GM12872 (cell line): ENCODE results near the gene PMEPA1.

Experiments
- TF ChIP-seq, protein P1 (sequence below): IDR thresholded peaks from 3 replicates; pipeline ENCODE4 v1.5.1; 2011; ENCODE audit warnings: low read depth, mild to moderate bottlenecking, low read length, moderate library complexity; ENCODE audit not compliant: insufficient read depth

Gene PMEPA1

DNA sequence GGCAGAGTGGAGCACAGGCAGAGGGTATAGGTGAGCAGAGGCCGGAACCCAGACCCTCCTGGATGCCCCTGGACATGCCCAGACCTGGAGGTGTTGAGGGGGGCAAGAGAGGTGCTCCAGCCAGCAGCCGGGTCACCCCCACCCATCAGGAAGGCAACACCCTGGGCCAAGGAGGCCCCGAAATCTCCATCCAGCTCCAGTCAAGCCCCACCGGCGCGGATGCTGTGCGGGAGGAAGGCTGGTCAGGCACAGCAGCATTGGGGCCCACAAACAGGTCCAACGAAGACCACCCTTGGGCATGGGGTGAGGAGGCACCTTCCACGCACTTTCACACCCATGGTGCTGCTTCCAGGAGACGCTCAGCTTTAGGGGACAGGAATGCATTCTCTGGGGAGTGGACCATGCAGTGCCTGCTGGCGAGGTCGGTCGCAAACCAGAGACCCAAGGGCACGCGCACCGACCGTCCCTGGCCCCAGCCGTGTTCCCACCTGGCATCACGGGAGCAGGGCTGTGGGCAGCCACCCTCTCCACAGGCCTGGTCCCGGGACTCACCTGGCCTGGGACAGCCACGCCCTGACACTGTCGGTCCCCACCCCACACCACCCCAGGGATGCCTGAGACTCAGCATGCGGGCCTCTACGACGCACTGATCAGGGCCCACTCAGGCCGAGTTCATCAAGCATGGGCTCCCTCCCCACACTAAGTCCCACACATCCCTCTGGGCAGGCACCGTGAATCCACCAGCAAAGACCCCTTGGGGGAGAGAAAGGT is 45.9 kb downstream of the PMEPA1 start:
- TF ChIP-seq, protein P1, sequence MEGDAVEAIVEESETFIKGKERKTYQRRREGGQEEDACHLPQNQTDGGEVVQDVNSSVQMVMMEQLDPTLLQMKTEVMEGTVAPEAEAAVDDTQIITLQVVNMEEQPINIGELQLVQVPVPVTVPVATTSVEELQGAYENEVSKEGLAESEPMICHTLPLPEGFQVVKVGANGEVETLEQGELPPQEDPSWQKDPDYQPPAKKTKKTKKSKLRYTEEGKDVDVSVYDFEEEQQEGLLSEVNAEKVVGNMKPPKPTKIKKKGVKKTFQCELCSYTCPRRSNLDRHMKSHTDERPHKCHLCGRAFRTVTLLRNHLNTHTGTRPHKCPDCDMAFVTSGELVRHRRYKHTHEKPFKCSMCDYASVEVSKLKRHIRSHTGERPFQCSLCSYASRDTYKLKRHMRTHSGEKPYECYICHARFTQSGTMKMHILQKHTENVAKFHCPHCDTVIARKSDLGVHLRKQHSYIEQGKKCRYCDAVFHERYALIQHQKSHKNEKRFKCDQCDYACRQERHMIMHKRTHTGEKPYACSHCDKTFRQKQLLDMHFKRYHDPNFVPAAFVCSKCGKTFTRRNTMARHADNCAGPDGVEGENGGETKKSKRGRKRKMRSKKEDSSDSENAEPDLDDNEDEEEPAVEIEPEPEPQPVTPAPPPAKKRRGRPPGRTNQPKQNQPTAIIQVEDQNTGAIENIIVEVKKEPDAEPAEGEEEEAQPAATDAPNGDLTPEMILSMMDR: no peak

GRCh38 chr20:57663241-57663640 is 46.6 kb downstream of the PMEPA1 start:
- TF ChIP-seq, protein P1: no peak

DNA sequence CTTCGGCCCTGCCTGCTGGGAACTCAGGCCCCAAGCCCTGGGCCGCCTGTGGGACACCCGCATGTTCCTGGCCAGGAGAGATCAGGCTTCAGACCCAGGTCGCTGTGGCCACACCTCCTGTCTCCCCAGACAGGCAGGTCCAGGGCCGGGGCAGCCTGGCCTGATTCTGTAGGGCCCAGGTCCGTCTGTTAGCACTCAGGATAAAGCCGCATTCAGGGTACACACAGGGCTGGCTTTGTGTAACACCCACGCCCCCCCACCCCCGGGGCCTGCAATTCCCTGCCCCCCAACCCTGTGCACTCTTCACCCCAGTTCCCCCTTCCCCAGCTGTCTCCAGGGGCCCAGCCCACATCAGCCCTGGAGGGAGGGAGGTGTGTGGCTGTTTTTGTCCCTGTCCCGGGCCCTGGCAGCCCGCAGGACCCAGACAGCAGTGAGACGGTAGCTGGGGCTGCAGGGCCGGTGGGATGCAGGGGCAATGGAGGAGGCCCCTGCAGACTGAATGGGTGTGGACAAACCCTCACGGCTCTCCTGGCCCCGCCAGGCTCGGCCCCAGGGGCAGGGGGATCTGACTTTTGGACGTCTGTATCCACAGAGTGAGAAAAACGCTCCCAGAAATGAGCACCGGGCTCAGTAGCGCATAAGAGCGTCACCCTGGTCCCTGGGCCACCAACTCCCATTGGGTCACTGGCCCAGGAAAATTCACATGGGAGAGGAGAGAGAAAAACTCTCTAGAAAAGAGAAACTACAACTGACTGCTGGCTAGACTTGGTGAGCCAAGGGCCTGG is 47.2 kb downstream of the PMEPA1 start:
- TF ChIP-seq, protein P1: no peak

DNA sequence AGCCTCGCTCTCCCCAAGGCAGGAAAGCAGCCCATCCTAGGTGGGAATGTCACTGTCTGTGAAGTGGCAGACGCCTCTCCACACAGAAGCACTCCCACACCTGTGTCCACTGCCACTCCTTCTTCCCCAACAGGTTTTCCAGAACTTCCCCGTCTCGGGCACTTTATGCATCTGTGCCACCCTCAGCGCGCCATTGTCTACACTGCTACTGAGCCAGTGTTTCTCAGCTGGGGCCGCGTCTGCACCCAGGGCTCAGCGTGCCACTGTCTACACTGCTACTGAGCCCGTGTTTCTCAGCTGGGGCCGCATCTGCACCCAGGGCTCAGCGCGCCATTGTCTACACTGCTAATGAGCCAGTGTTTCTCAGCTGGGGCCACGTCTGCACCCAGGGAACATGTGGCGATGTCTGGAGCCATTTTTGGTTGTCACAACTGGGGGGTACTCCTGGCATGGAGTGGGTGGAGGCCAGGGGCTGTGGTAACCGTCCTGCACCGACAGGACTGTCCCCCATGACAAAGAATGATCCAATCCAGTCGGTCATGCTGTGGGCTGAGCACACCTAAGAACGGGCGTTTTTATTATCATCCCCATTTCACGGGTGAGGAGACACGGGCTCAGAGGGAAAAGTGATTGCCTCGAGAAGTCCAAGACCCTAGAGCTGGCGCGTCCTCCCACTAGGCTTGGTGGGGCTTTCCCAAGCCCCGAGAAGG is 47.9 kb downstream of the PMEPA1 start:
- TF ChIP-seq, protein P1: no peak

GRCh38 chr20:57660922-57661745 is 48.7 kb downstream of the PMEPA1 start:
- TF ChIP-seq, protein P1: no peak

- TF ChIP-seq, protein P1: no peak
Measured at GRCh38 chr20:57660181-57660921, 49.5 kb downstream of the PMEPA1 start.
